Measurements from ENCODE around the gene ANKRD2.

ANKRD2 gene

GRCh38 chr10:97597778-97598177 lies 25.2 kb downstream of the ANKRD2 start:
- Histone ChIP-seq H3K9me3 (ENCODE audit: control insufficient read depth, low read length) (no peaks in the 10 kb centered on the region), H3K36me3 (ENCODE audit: control insufficient read depth, insufficient read depth, low read length) (no peaks in the 10 kb centered on the region), H3K27me3 (ENCODE audit: control insufficient read depth, insufficient read depth, low read length, poor library complexity, severe bottlenecking) (no peaks in the 10 kb centered on the region), H3K4me3 (ENCODE audit: insufficient read depth, low read depth, low read length) (no peak overlapping the region), H3K27ac (ENCODE audit: insufficient read depth, low read depth, low read length, poor library complexity, severe bottlenecking) (no peak overlapping the region), H3K4me1 (ENCODE audit: control insufficient read depth, insufficient read depth, low read length) (peaks cover 7% of the 10 kb centered on the region)
- WGBS, 2 experiments: 94 to 95% methylated on average over 2 of the region's 2 CpGs

- 90 to 93% methylated on average over 19 of the region's 19 CpGs for WGBS, 2 experiments
- Histone ChIP-seq H3K36me3 (ENCODE audit: control insufficient read depth, insufficient read depth, low read length) (no peaks in the 10 kb centered on the region), H3K9me3 (ENCODE audit: control insufficient read depth, low read length) (no peaks in the 10 kb centered on the region), H3K4me1 (ENCODE audit: control insufficient read depth, insufficient read depth, low read length) (peaks cover 7% of the 10 kb centered on the region), H3K27me3 (ENCODE audit: control insufficient read depth, insufficient read depth, low read length, poor library complexity, severe bottlenecking) (no peaks in the 10 kb centered on the region), H3K27ac (ENCODE audit: insufficient read depth, low read depth, low read length, poor library complexity, severe bottlenecking) (no peak overlapping the region), H3K4me3 (ENCODE audit: insufficient read depth, low read depth, low read length) (no peak overlapping the region)
These were observed 26.1 kb downstream of the ANKRD2 start for GRCh38 chr10:97598407-97599271.

GRCh38 chr10:97599272-97599619 lies 26.7 kb downstream of the ANKRD2 start:
- H3K27ac ChIP-seq (ENCODE audit: insufficient read depth, low read depth, low read length, poor library complexity, severe bottlenecking): no peak overlapping the region
- no peak overlapping the region for H3K4me3 ChIP-seq (ENCODE audit: insufficient read depth, low read depth, low read length)
- H3K27me3 ChIP-seq (ENCODE audit: control insufficient read depth, insufficient read depth, low read length, poor library complexity, severe bottlenecking): no peaks in the 10 kb centered on the region
- H3K4me1 ChIP-seq (ENCODE audit: control insufficient read depth, insufficient read depth, low read length): peaks cover 7% of the 10 kb centered on the region
- no peaks in the 10 kb centered on the region for H3K9me3 ChIP-seq (ENCODE audit: control insufficient read depth, low read length)
- 95 to 96% methylated on average over 6 of the region's 6 CpGs for WGBS, 2 experiments
- H3K36me3 ChIP-seq (ENCODE audit: control insufficient read depth, insufficient read depth, low read length): no peaks in the 10 kb centered on the region

GRCh38 chr10:97600616-97601015 lies 28.0 kb downstream of the ANKRD2 start:
- H3K27me3 ChIP-seq (ENCODE audit: control insufficient read depth, insufficient read depth, low read length, poor library complexity, severe bottlenecking): no peaks in the 10 kb centered on the region
- no peaks in the 10 kb centered on the region for H3K9me3 ChIP-seq (ENCODE audit: control insufficient read depth, low read length)
- H3K36me3 ChIP-seq (ENCODE audit: control insufficient read depth, insufficient read depth, low read length): no peaks in the 10 kb centered on the region
- WGBS, 2 experiments: 88 to 100% methylated on average over 1 of the region's 1 CpG
- peaks cover 7% of the 10 kb centered on the region for H3K4me1 ChIP-seq (ENCODE audit: control insufficient read depth, insufficient read depth, low read length)
- H3K27ac ChIP-seq (ENCODE audit: insufficient read depth, low read depth, low read length, poor library complexity, severe bottlenecking): no peak overlapping the region
- no peak overlapping the region for H3K4me3 ChIP-seq (ENCODE audit: insufficient read depth, low read depth, low read length)

DNA sequence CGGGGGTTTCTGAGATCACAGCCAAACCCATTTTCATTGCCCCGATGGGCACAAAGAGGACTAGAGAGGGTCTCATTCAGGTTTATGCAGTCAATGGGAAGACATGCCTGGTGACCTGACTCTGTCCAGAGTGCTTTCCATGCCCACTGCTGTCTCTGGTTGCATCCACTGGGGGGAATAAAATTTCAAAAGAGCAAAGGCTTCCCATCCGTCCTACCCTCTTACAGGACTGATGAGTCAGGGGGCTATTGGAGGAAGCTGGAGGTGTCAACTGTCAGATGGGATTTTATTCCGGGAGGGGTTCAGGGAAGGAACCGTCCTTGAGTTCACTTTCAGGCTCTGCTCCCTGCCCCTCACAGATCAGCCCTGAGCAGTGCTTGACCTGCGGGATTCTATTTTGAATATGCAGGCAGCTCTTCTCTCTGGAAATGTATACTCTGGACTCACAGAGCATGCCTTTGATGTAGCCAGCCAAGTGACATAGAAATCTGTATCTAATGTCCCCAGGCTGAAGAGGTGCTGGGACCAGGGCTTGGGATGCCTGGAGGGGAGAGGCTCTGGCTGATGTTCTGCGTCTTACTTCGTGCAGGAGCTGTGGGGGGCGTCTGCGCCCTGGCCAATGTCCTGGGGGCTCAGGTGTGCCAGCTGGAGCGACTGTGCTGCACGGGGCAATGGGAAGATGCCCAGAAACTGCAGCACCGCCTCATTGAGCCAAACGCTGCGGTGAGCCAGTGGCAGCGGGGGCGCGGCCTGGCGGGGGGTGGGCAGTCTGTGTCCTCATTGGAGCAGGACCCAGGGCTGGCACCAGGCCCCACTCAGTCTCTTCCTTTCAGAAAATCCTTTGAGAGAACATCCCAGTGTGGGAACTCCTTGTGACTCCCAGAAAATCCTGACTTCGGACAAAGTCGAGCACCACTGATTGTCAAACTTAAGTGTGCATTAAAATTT lies 29.0 kb downstream of the ANKRD2 start:
- H3K4me1 ChIP-seq (ENCODE audit: control insufficient read depth, insufficient read depth, low read length): peaks cover 7% of the 10 kb centered on the region
- H3K27ac ChIP-seq (ENCODE audit: insufficient read depth, low read depth, low read length, poor library complexity, severe bottlenecking): no peak overlapping the region
- no peaks in the 10 kb centered on the region for H3K9me3 ChIP-seq (ENCODE audit: control insufficient read depth, low read length)
- H3K4me3 ChIP-seq (ENCODE audit: insufficient read depth, low read depth, low read length): no peak overlapping the region
- H3K27me3 ChIP-seq (ENCODE audit: control insufficient read depth, insufficient read depth, low read length, poor library complexity, severe bottlenecking): no peaks in the 10 kb centered on the region
- H3K36me3 ChIP-seq (ENCODE audit: control insufficient read depth, insufficient read depth, low read length): no peaks in the 10 kb centered on the region
- 85 to 87% methylated on average over 21 of the region's 21 CpGs for WGBS, 2 experiments

DNA sequence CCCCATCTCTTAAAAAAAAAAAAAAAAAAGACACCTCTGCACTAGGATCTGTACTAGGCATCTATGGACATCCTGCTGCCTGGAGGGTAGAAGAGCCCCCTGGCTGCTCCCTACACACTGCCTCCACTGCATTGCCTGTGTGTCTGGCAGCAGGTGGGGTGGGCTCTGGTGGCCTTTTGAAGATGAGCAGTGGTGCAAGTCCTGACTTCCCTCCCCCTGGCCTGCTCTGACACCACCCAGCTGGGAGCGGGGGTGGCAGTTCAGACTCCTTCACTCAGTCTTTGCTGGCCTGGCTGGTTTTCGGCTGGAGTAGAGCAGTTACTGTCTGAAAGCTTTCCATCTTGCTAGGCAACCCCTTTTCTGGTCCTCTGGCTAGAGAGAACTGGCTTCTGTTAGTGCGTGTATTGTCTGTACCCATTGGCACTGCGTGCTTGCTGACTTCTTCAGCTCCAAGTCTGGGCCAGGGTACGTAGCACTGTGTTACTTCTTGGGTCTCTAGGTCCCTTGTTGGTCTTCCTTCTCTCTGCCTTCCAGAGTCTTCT lies 34.6 kb downstream of the ANKRD2 start:
- Histone ChIP-seq H3K36me3 (ENCODE audit: control insufficient read depth, insufficient read depth, low read length) (no peaks in the 10 kb centered on the region), H3K27ac (ENCODE audit: insufficient read depth, low read depth, low read length, poor library complexity, severe bottlenecking) (no peak overlapping the region), H3K27me3 (ENCODE audit: control insufficient read depth, insufficient read depth, low read length, poor library complexity, severe bottlenecking) (no peaks in the 10 kb centered on the region), H3K4me3 (ENCODE audit: insufficient read depth, low read depth, low read length) (no peak overlapping the region), H3K9me3 (ENCODE audit: control insufficient read depth, low read length) (no peaks in the 10 kb centered on the region), H3K4me1 (ENCODE audit: control insufficient read depth, insufficient read depth, low read length) (no peaks in the 10 kb centered on the region)
- 91 to 92% methylated on average over 5 of the region's 5 CpGs for WGBS, 2 experiments

DNA sequence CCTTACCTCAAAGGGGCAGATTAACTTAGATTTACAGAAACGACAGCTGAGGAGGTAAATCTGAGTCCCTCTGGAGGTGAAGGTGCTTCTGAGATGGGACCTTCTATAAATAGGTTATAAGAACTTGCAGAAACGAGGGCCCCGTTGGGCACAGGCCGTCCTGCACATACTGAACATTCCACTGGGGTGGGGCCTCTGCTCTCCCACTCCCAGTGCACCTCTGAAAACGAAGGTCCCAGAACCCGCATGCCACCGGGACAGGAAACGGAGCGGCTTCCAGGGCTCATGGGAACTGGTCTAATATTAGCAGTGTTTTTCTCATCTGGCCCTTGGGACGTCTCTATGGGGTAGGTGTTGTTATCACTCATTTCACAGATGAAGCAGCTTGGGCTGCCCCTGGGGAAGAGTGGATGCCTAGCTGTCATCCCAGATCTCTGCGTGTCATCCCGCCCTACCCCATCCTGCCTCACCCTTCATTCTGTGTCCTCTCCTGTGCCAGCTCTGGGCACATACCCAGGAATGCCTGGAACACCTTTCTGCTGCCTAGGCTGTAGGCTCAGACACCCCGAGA lies 36.5 kb downstream of the ANKRD2 start:
- Histone ChIP-seq H3K4me3 (ENCODE audit: insufficient read depth, low read depth, low read length) (no peak overlapping the region), H3K27ac (ENCODE audit: insufficient read depth, low read depth, low read length, poor library complexity, severe bottlenecking) (no peak overlapping the region), H3K9me3 (ENCODE audit: control insufficient read depth, low read length) (no peaks in the 10 kb centered on the region), H3K27me3 (ENCODE audit: control insufficient read depth, insufficient read depth, low read length, poor library complexity, severe bottlenecking) (no peaks in the 10 kb centered on the region), H3K36me3 (ENCODE audit: control insufficient read depth, insufficient read depth, low read length) (no peaks in the 10 kb centered on the region), H3K4me1 (ENCODE audit: control insufficient read depth, insufficient read depth, low read length) (no peaks in the 10 kb centered on the region)
- WGBS, 2 experiments: 93% methylated on average over 13 of the region's 13 CpGs

- H3K27ac ChIP-seq (ENCODE audit: insufficient read depth, low read depth, low read length, poor library complexity, severe bottlenecking): no peak overlapping the region
- 84 to 85% methylated on average over 12 of the region's 12 CpGs for WGBS, 2 experiments
- no peaks in the 10 kb centered on the region for H3K36me3 ChIP-seq (ENCODE audit: control insufficient read depth, insufficient read depth, low read length)
- no peaks in the 10 kb centered on the region for H3K4me1 ChIP-seq (ENCODE audit: control insufficient read depth, insufficient read depth, low read length)
- H3K9me3 ChIP-seq (ENCODE audit: control insufficient read depth, low read length): no peaks in the 10 kb centered on the region
- no peaks in the 10 kb centered on the region for H3K27me3 ChIP-seq (ENCODE audit: control insufficient read depth, insufficient read depth, low read length, poor library complexity, severe bottlenecking)
- no peak overlapping the region for H3K4me3 ChIP-seq (ENCODE audit: insufficient read depth, low read depth, low read length)
These were observed 38.9 kb downstream of the ANKRD2 start for GRCh38 chr10:97611473-97611872.

- no peak overlapping the region for H3K27ac ChIP-seq (ENCODE audit: insufficient read depth, low read depth, low read length, poor library complexity, severe bottlenecking)
- no peaks in the 10 kb centered on the region for H3K36me3 ChIP-seq (ENCODE audit: control insufficient read depth, insufficient read depth, low read length)
- H3K9me3 ChIP-seq (ENCODE audit: control insufficient read depth, low read length): no peaks in the 10 kb centered on the region
- no peaks in the 10 kb centered on the region for H3K27me3 ChIP-seq (ENCODE audit: control insufficient read depth, insufficient read depth, low read length, poor library complexity, severe bottlenecking)
- 59 to 61% methylated on average over 2 of the region's 2 CpGs for WGBS, 2 experiments
- H3K4me1 ChIP-seq (ENCODE audit: control insufficient read depth, insufficient read depth, low read length): no peaks in the 10 kb centered on the region
- H3K4me3 ChIP-seq (ENCODE audit: insufficient read depth, low read depth, low read length): no peak overlapping the region
These were observed 39.8 kb downstream of the ANKRD2 start for GRCh38 chr10:97612386-97612785.

- Histone ChIP-seq H3K36me3 (ENCODE audit: control insufficient read depth, insufficient read depth, low read length) (peaks cover 5% of the 10 kb centered on the region), H3K27me3 (ENCODE audit: control insufficient read depth, insufficient read depth, low read length, poor library complexity, severe bottlenecking) (no peaks in the 10 kb centered on the region), H3K4me1 (ENCODE audit: control insufficient read depth, insufficient read depth, low read length) (no peaks in the 10 kb centered on the region), H3K27ac (ENCODE audit: insufficient read depth, low read depth, low read length, poor library complexity, severe bottlenecking) (no peak overlapping the region), H3K4me3 (ENCODE audit: insufficient read depth, low read depth, low read length) (no peak overlapping the region), H3K9me3 (ENCODE audit: control insufficient read depth, low read length) (no peaks in the 10 kb centered on the region)
- 87 to 91% methylated on average over 4 of the region's 4 CpGs for WGBS, 2 experiments
These were observed 45.7 kb downstream of the ANKRD2 start for GRCh38 chr10:97618285-97618684.
